Activated CD4-positive, alpha-beta memory T cell treated with anti-CD3 and anti-CD28 coated beads for 36 hours (primary cell): ENCODE results near the gene ARHGEF11. TPM values are rescaled to one million over a fixed set of nuclear protein-coding genes. Genes with fewer than 3 reads are reported as not detected.

Experiments
- CTCF ChIA-PET: fragments of 350-600 bp; sonication (Branson Sonifier 250); formaldehyde crosslinking; loops from one replicate; lab custom pipeline; 2021; ENCODE audit warnings: antibody characterized with exemption, inconsistent platforms; lab: Charles Lee
- POLR2A ChIA-PET: fragments of 350-600 bp; sonication (Branson Sonifier 250); formaldehyde crosslinking; loops from one replicate; lab custom pipeline; 2021; ENCODE audit warnings: antibody characterized with exemption; lab: Charles Lee
- DNase-seq: peaks from one replicate; pipeline ENCODE4 v3.0.0-alpha.2; 2020
- H3K27ac Mint-ChIP-seq: one replicate; pipeline ENCODE4 v1.8.0; 2021; ENCODE audit warnings: mixed read lengths
- H3K27me3 Mint-ChIP-seq: one replicate; pipeline ENCODE4 v1.8.0; 2021; ENCODE audit warnings: mixed read lengths
- H3K36me3 Mint-ChIP-seq: one replicate; pipeline ENCODE4 v1.8.0; 2021; ENCODE audit warnings: mixed read lengths
- H3K4me1 Mint-ChIP-seq: one replicate; pipeline ENCODE4 v1.8.0; 2021; ENCODE audit warnings: low read depth, mixed read lengths
- H3K4me3 Mint-ChIP-seq: one replicate; pipeline ENCODE4 v1.8.0; 2021; ENCODE audit warnings: mild to moderate bottlenecking, mixed read lengths
- H3K9me3 Mint-ChIP-seq: one replicate; pipeline ENCODE4 v1.8.0; 2021; ENCODE audit warnings: mixed read lengths
- intact Hi-C: fragments of 100-400 bp; cut with micrococcal nuclease; formaldehyde crosslinking; loops from one replicate; pipeline ENCODE4 v1.15.1; 2023
- total RNA-seq, 2 experiments: library from RNA; stranded (reverse); gene quantifications; one replicate each; pipeline ENCODE4 v1.2.3, GENCODE V29; 2021

The ARHGEF11 gene
- total RNA-seq, 2 experiments from 2014 or later = 1.3 to 1.8 TPM

GRCh38 chr1:157044326-157044725, 1.2 kb downstream of the ARHGEF11 start:
- Mint-ChIP-seq H3K9me3 (no peaks in the 10 kb centered on the region), H3K4me3 (no peak overlapping the region), H3K27ac (no peak overlapping the region), H3K27me3 (peaks cover 55% of the 10 kb centered on the region), H3K4me1 (peaks cover 8% of the 10 kb centered on the region), H3K36me3 (no peaks in the 10 kb centered on the region)
- CTCF ChIA-PET = interaction anchor here (0.7 to 1.2 kb wide), 3 partner anchors 39 to 46 kb away, joined by 3 to 4 read pairs (median 3); no protein-coding TSS in a partner anchor
- no peak for DNase-seq
- POLR2A ChIA-PET = no interaction called here
- intact Hi-C loops = no loop called here

- Mint-ChIP-seq H3K4me1 (peaks cover 8% of the 10 kb centered on the region), H3K4me3 (no peak overlapping the region), H3K36me3 (no peaks in the 10 kb centered on the region), H3K27me3 (peaks cover 52% of the 10 kb centered on the region), H3K27ac (no peak overlapping the region), H3K9me3 (no peaks in the 10 kb centered on the region)
- POLR2A ChIA-PET = interaction anchor here (0.6 kb wide), 1 partner anchor 30 kb away, joined by 4 read pairs; no protein-coding TSS in a partner anchor
- CTCF ChIA-PET = interaction anchor here (1.2 kb wide), 1 partner anchor 44 kb away, joined by 3 read pairs; no protein-coding TSS in a partner anchor
- intact Hi-C loops = no loop called here
- DNase-seq = no peak
Observed at GRCh38 chr1:157043685-157044084, 1.9 kb downstream of the ARHGEF11 start.

- Mint-ChIP-seq H3K4me1 (peaks cover 8% of the 10 kb centered on the region), H3K36me3 (no peaks in the 10 kb centered on the region), H3K4me3 (no peak overlapping the region), H3K9me3 (no peaks in the 10 kb centered on the region), H3K27me3 (peaks cover 47% of the 10 kb centered on the region), H3K27ac (no peak overlapping the region)
- POLR2A ChIA-PET = no interaction called here
- no peak for DNase-seq
- intact Hi-C loops = no loop called here
- CTCF ChIA-PET = no interaction called here
Observed at GRCh38 chr1:157042846-157043245, 2.7 kb downstream of the ARHGEF11 start.

- no peaks in the 10 kb centered on the region for H3K9me3 Mint-ChIP-seq
- H3K27ac Mint-ChIP-seq = no peak overlapping the region
- CTCF ChIA-PET = interaction anchor here (1.1 to 1.6 kb wide), 2 partner anchors 49 to 116 kb away, joined by 3 to 4 read pairs; no protein-coding TSS in a partner anchor
- intact Hi-C loops = no loop called here
- H3K4me1 Mint-ChIP-seq = peaks cover 4% of the 10 kb centered on the region
- peaks cover 35% of the 10 kb centered on the region for H3K27me3 Mint-ChIP-seq
- DNase-seq = no peak
- no peaks in the 10 kb centered on the region for H3K36me3 Mint-ChIP-seq
- POLR2A ChIA-PET = no interaction called here
- no peak overlapping the region for H3K4me3 Mint-ChIP-seq
Observed at GRCh38 chr1:157040802-157041201, 4.7 kb downstream of the ARHGEF11 start.

GRCh38 chr1:157035121-157035520, 10.4 kb downstream of the ARHGEF11 start:
- no peak for DNase-seq
- Mint-ChIP-seq H3K27ac (no peak overlapping the region), H3K4me1 (no peaks in the 10 kb centered on the region), H3K9me3 (no peaks in the 10 kb centered on the region), H3K36me3 (no peaks in the 10 kb centered on the region), H3K4me3 (no peak overlapping the region), H3K27me3 (peaks cover 1% of the 10 kb centered on the region)
- POLR2A ChIA-PET = no interaction called here
- CTCF ChIA-PET = interaction anchor here (1.2 kb wide), 1 partner anchor 55 kb away, joined by 3 read pairs; no protein-coding TSS in a partner anchor
- intact Hi-C loops = no loop called here

- H3K27me3 Mint-ChIP-seq = peaks cover 1% of the 10 kb centered on the region
- no peak overlapping the region for H3K27ac Mint-ChIP-seq
- H3K9me3 Mint-ChIP-seq = no peaks in the 10 kb centered on the region
- no peak overlapping the region for H3K4me3 Mint-ChIP-seq
- no peaks in the 10 kb centered on the region for H3K4me1 Mint-ChIP-seq
- intact Hi-C loops = no loop called here
- H3K36me3 Mint-ChIP-seq = no peaks in the 10 kb centered on the region
- CTCF ChIA-PET = no interaction called here
- no peak for DNase-seq
- POLR2A ChIA-PET = no interaction called here
Observed at GRCh38 chr1:157034137-157034800, 11.3 kb downstream of the ARHGEF11 start.

GRCh38 chr1:157033357-157033876, 12.1 kb downstream of the ARHGEF11 start:
- DNase-seq = no peak
- CTCF ChIA-PET = no interaction called here
- H3K27me3 Mint-ChIP-seq = peaks cover 1% of the 10 kb centered on the region
- H3K27ac Mint-ChIP-seq = no peak overlapping the region
- H3K36me3 Mint-ChIP-seq = no peaks in the 10 kb centered on the region
- POLR2A ChIA-PET = no interaction called here
- no peaks in the 10 kb centered on the region for H3K4me1 Mint-ChIP-seq
- H3K9me3 Mint-ChIP-seq = no peaks in the 10 kb centered on the region
- intact Hi-C loops = no loop called here
- no peak overlapping the region for H3K4me3 Mint-ChIP-seq

- no peaks in the 10 kb centered on the region for H3K4me1 Mint-ChIP-seq
- no peaks in the 10 kb centered on the region for H3K36me3 Mint-ChIP-seq
- H3K9me3 Mint-ChIP-seq = no peaks in the 10 kb centered on the region
- DNase-seq = no peak
- intact Hi-C loops = no loop called here
- ChIA-PET CTCF (no interaction called here), POLR2A (no interaction called here)
- H3K27me3 Mint-ChIP-seq = peaks cover under 1% of the 10 kb centered on the region
- H3K27ac Mint-ChIP-seq = no peak overlapping the region
- H3K4me3 Mint-ChIP-seq = no peak overlapping the region
Observed at GRCh38 chr1:157032303-157032702, 13.2 kb downstream of the ARHGEF11 start.

- no peak for DNase-seq
- H3K4me1 Mint-ChIP-seq = no peaks in the 10 kb centered on the region
- no peaks in the 10 kb centered on the region for H3K36me3 Mint-ChIP-seq
- peaks cover 2% of the 10 kb centered on the region for H3K27me3 Mint-ChIP-seq
- no peaks in the 10 kb centered on the region for H3K9me3 Mint-ChIP-seq
- no peak overlapping the region for H3K27ac Mint-ChIP-seq
- intact Hi-C loops = no loop called here
- ChIA-PET POLR2A (no interaction called here), CTCF (no interaction called here)
- no peak overlapping the region for H3K4me3 Mint-ChIP-seq
Observed at GRCh38 chr1:157030728-157031127, 14.8 kb downstream of the ARHGEF11 start.

GRCh38 chr1:157028674-157029073, 16.9 kb downstream of the ARHGEF11 start:
- CTCF ChIA-PET = interaction anchor here (0.7 kb wide), 1 partner anchor 368 kb away, joined by 3 read pairs; no protein-coding TSS in a partner anchor

GRCh38 chr1:157025856-157026255, 19.7 kb downstream of the ARHGEF11 start:
- CTCF ChIA-PET = no interaction called here
- Mint-ChIP-seq H3K27me3 (peaks cover 15% of the 10 kb centered on the region), H3K36me3 (peaks cover 1% of the 10 kb centered on the region), H3K27ac (no peak overlapping the region), H3K9me3 (peaks cover 13% of the 10 kb centered on the region), H3K4me3 (no peak overlapping the region), H3K4me1 (no peaks in the 10 kb centered on the region)
- intact Hi-C loops = no loop called here
- no peak for DNase-seq
- POLR2A ChIA-PET = no interaction called here

More at GRCh38 chr1:157028674-157029073, 16.9 kb downstream of the ARHGEF11 start:
- Mint-ChIP-seq H3K4me1 (no peaks in the 10 kb centered on the region), H3K4me3 (no peak overlapping the region), H3K36me3 (no peaks in the 10 kb centered on the region), H3K9me3 (no peaks in the 10 kb centered on the region), H3K27ac (no peak overlapping the region), H3K27me3 (peaks cover 3% of the 10 kb centered on the region)
- POLR2A ChIA-PET = no interaction called here
- no peak for DNase-seq
- intact Hi-C loops = no loop called here

GRCh38 chr1:157025385-157025784, 20.2 kb downstream of the ARHGEF11 start:
- Mint-ChIP-seq H3K4me3 (no peak overlapping the region), H3K36me3 (peaks cover 2% of the 10 kb centered on the region), H3K27me3 (peaks cover 15% of the 10 kb centered on the region), H3K4me1 (no peaks in the 10 kb centered on the region), H3K9me3 (peaks cover 15% of the 10 kb centered on the region), H3K27ac (no peak overlapping the region)
- ChIA-PET POLR2A (no interaction called here), CTCF (no interaction called here)
- DNase-seq = no peak
- intact Hi-C loops = no loop called here
